ENCODE results near the gene KCNQ5.

- TF ChIP-seq CTCF (optimal IDR thresholded peaks at IDR 0.05 in 1 of 3, IDR thresholded peaks at IDR 0.05 in 1 of 3, conservative IDR thresholded peaks at IDR 0.05 in 1 of 3; ENCODE audit: extremely low read depth in 1 of 3, insufficient read depth in 2 of 3, low read length in 3 of 3) (no peak), EZH2 (IDR thresholded peaks at IDR 0.05; ENCODE audit: low read length) (no peak)
Measured at GRCh38 chr6:73047801-73048200, 425.9 kb downstream of the KCNQ5 start.

Data from keratinocyte (primary cell).